Endodermal cell (in vitro differentiated cells): Measurements from ENCODE around the gene TMEM207. TPM values are rescaled to one million over a fixed set of nuclear protein-coding genes. Genes with fewer than 3 reads are reported as not detected.
A peak's percentile ranks its signal among the peaks of the same experiment; 100 is the strongest.
"Not testable (repeated sequence)": the region's sequence is repeated elsewhere in the genome, so short reads cannot be mapped to it uniquely, and the experiment has no call there.

Experiments
- DNase-seq: peaks from one replicate; pipeline ENCODE4 v3.0.0-alpha.2; 2017
- H3K27ac ChIP-seq: 2 replicates; pipeline ENCODE4 v1.5.1; 2013; ENCODE audit warnings: mild to moderate bottlenecking, low read depth, low read length, moderate library complexity
- H3K27me3 ChIP-seq: 2 replicates; pipeline ENCODE4 v1.6.1; 2013; ENCODE audit warnings: mild to moderate bottlenecking, low read length, moderate library complexity; ENCODE audit not compliant: insufficient read depth, control insufficient read depth, poor library complexity, severe bottlenecking
- H3K36me3 ChIP-seq: 2 replicates; pipeline ENCODE4 v1.7.0; 2013; ENCODE audit warnings: mild to moderate bottlenecking, low read length, moderate library complexity; ENCODE audit not compliant: control insufficient read depth, insufficient read depth
- H3K4me1 ChIP-seq: one replicate; pipeline ENCODE4 v1.7.0; 2013; ENCODE audit warnings: low read length; ENCODE audit not compliant: control insufficient read depth, insufficient read depth
- H3K4me3 ChIP-seq: 2 replicates; pipeline ENCODE4 v1.5.1; 2013; ENCODE audit warnings: mild to moderate bottlenecking, low read length, moderate library complexity
- H3K9ac ChIP-seq: 2 replicates; pipeline ENCODE4 v1.6.1; 2013; ENCODE audit warnings: mild to moderate bottlenecking, low read length, moderate library complexity; ENCODE audit not compliant: poor library complexity, severe bottlenecking; ENCODE audit errors: extremely low read depth
- H3K9me3 ChIP-seq: 2 replicates; pipeline ENCODE4 v1.6.1; 2013; ENCODE audit warnings: mild to moderate bottlenecking, low read length, moderate library complexity; ENCODE audit not compliant: control insufficient read depth
- H3K27ac Mint-ChIP-seq: 2 replicates; pipeline ENCODE4 v1.8.0; 2020; ENCODE audit warnings: mixed read lengths
- H3K27me3 Mint-ChIP-seq: 2 replicates; pipeline ENCODE4 v1.8.0; 2021; ENCODE audit warnings: mild to moderate bottlenecking, mixed read lengths; ENCODE audit not compliant: insufficient read depth
- H3K36me3 Mint-ChIP-seq: 2 replicates; pipeline ENCODE4 v1.8.0; 2020; ENCODE audit warnings: low read depth, mixed read lengths
- H3K4me1 Mint-ChIP-seq: 2 replicates; pipeline ENCODE4 v1.8.0; 2020; ENCODE audit warnings: mixed read lengths
- H3K4me3 Mint-ChIP-seq: 2 replicates; pipeline ENCODE4 v1.8.0; 2020; ENCODE audit warnings: mild to moderate bottlenecking, moderate library complexity, mixed read lengths
- H3K9me3 Mint-ChIP-seq: 2 replicates; pipeline ENCODE4 v1.8.0; 2020; ENCODE audit warnings: mild to moderate bottlenecking, mixed read lengths
- CTCF ChIP-seq: fragments of 200-600 bp; sonication (generic); conservative IDR thresholded peaks from 2 replicates; pipeline ENCODE4 v1.5.0; 2021; ENCODE audit warnings: antibody characterized with exemption, mild to moderate bottlenecking
- WGBS, 2 experiments: methylation state at CpG; one replicate each; pipeline versions ENCODE4 v1.1.5 to v1.1.7; 2013; ENCODE audit warnings: missing lambda C conversion rate in 2 of 2, mixed read lengths in 1 of 2; ENCODE audit not compliant: insufficient coverage in 1 of 2, insufficient read length in 1 of 2; 5-methylcytosine and 5-hydroxymethylcytosine counted together
- total RNA-seq, 2 donors: library from RNA; stranded (reverse); fragmentation: NEBNext Ultra II Directional in 1 of 2; extraction: Animal tissue kit (Norgen Biotek cat#: 25700) in 1 of 2; gene quantifications; 2 replicates in 1 of 2; 3 replicates in 1 of 2; pipeline ENCODE4 v1.2.1, GENCODE V29; 2021

TMEM207 gene
- total RNA-seq, 2 donors from 2014 or later, result not detected

DNA sequence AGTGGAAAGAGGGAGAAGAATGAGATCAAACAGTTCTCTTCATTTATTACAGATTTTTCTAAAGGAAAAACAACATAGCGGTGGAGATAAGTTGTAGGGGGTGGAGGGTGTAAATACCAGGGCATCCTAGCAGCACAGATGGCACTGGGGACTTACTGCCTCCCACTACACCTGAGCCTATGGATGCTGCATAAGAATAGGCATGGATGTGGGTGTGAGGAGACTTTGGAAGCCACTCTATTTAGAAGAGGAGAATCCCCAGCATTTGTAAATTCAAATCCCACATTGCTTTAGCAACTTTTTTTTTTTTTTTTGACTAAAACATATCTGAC lies 36.8 kb upstream of the TMEM207 start:
- H3K4me3 Mint-ChIP-seq, result no peak overlapping the region
- no peak overlapping the region for H3K9ac ChIP-seq
- H3K4me1 ChIP-seq, result no peaks in the 10 kb centered on the region
- H3K36me3 ChIP-seq, result no peaks in the 10 kb centered on the region
- no peaks in the 10 kb centered on the region for H3K27me3 ChIP-seq
- TF ChIP-seq CTCF, result no peak
- no peak overlapping the region for H3K27ac ChIP-seq
- peaks cover 5% of the 10 kb centered on the region for H3K4me1 Mint-ChIP-seq
- H3K9me3 ChIP-seq, result no peaks in the 10 kb centered on the region
- 42% methylated on average over 1 of the region's 1 CpG; no CpG with 5 or more reads in 1 of the 2 experiments for WGBS, 2 experiments
- no peak for DNase-seq
- no peaks in the 10 kb centered on the region for H3K27me3 Mint-ChIP-seq
- H3K9me3 Mint-ChIP-seq, result no peaks in the 10 kb centered on the region
- no peak overlapping the region for H3K27ac Mint-ChIP-seq
- H3K36me3 Mint-ChIP-seq, result no peaks in the 10 kb centered on the region
- no peak overlapping the region for H3K4me3 ChIP-seq

- H3K4me3 Mint-ChIP-seq, result no peak overlapping the region
- peaks cover 5% of the 10 kb centered on the region for H3K4me1 Mint-ChIP-seq
- TF ChIP-seq CTCF, result no peak
- H3K27me3 Mint-ChIP-seq, result no peaks in the 10 kb centered on the region
- H3K9ac ChIP-seq, result no peak overlapping the region
- no peak overlapping the region for H3K27ac Mint-ChIP-seq
- DNase-seq, result no peak
- H3K9me3 Mint-ChIP-seq, result no peaks in the 10 kb centered on the region
- H3K27me3 ChIP-seq, result no peaks in the 10 kb centered on the region
- no peaks in the 10 kb centered on the region for H3K4me1 ChIP-seq
- no peaks in the 10 kb centered on the region for H3K36me3 Mint-ChIP-seq
- no peak overlapping the region for H3K27ac ChIP-seq
- H3K4me3 ChIP-seq, result no peak overlapping the region
- no peaks in the 10 kb centered on the region for H3K36me3 ChIP-seq
- H3K9me3 ChIP-seq, result no peaks in the 10 kb centered on the region
- 87 to 89% methylated on average over 5 of the region's 6 CpGs for WGBS, 2 experiments
Measured at GRCh38 chr3:190485830-190486532, 36.3 kb upstream of the TMEM207 start.

DNA sequence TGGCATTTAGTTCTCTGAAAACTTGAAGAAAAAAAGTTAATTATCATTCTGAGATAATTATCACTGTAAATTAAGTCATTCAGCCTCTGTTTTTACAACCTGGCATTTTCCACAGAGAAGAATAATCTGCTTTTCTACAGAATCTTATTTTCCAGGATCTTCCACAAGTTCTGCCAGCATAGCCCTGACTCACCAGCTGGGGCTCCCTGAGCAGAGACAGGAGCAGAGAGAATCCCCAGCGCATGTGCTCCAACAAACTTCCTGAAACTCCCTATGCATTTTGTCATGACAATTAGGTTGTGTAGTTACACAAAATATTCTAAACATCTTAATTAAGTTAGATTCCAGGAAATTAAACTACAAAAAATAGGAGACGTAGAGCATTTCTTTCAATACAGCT lies 32.1 kb upstream of the TMEM207 start:
- 88 to 100% methylated on average over 1 to 2 of the region's 2 CpGs for WGBS, 2 experiments
- no peak overlapping the region for H3K4me3 ChIP-seq
- no peak overlapping the region for H3K27ac Mint-ChIP-seq

DNA sequence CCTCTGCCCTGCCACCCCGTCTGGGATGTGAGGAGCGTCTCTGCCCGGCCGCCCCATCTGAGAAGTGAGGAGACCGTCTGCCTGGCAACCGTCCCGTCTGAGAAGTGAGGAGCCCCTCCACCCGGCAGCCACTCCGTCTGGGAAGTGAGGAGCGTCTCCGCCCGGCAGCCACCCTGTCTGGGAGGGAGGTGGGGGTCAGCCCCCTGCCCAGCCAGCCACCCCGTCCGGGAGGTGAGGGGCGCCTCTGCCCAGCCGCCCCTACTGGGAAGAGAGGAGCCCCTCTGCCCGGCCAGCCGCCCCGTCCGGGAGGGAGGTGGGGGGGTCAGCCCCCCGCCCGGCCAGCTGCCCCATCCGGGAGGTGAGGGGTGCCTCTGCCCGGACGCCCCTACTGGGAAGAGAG lies 23.6 kb upstream of the TMEM207 start:
- not testable (repeated sequence) for H3K36me3 Mint-ChIP-seq, H3K4me3 ChIP-seq, DNase-seq, H3K9ac ChIP-seq, H3K36me3 ChIP-seq, H3K4me1 ChIP-seq, H3K27me3 ChIP-seq, H3K27me3 Mint-ChIP-seq, H3K27ac ChIP-seq, H3K4me3 Mint-ChIP-seq, H3K4me1 Mint-ChIP-seq, H3K27ac Mint-ChIP-seq
- peaks cover 19% of the 10 kb centered on the region for H3K9me3 Mint-ChIP-seq
- H3K9me3 ChIP-seq, result peaks cover 16% of the 10 kb centered on the region
- 95% methylated on average over 25 of the region's 25 CpGs; no CpG with 5 or more reads in 1 of the 2 experiments for WGBS, 2 experiments

More for the DNA sequence above, 32.1 kb upstream of the TMEM207 start:
- Mint-ChIP-seq H3K4me3 (no peak overlapping the region), H3K9me3 (no peaks in the 10 kb centered on the region), H3K27me3 (no peaks in the 10 kb centered on the region), H3K4me1 (peaks cover 5% of the 10 kb centered on the region), H3K36me3 (no peaks in the 10 kb centered on the region)
- no peaks in the 10 kb centered on the region for H3K27me3 ChIP-seq
- H3K9me3 ChIP-seq, result no peaks in the 10 kb centered on the region
- H3K4me1 ChIP-seq, result no peaks in the 10 kb centered on the region
- DNase-seq, result no peak
- no peaks in the 10 kb centered on the region for H3K36me3 ChIP-seq
- H3K27ac ChIP-seq, result no peak overlapping the region
- peak; percentile 45 for TF ChIP-seq CTCF
- H3K9ac ChIP-seq, result no peak overlapping the region
